Caco-2 (cell line): ENCODE data around the gene EVA1A. TPM values are rescaled to one million over a fixed set of nuclear protein-coding genes. Genes with fewer than 3 reads are reported as not detected.

Experiments
- BruUV-seq: library from RNA; stranded (reverse); fragments of 400-500 nt; replicated peaks from 2 replicates; lab custom pipeline; 2021; lab: Mats Ljungman, UMichigan
- CTCF ChIA-PET: fragments of 300-600 bp; sonication (Branson Sonifier 250); formaldehyde crosslinking; loops from one replicate; lab custom pipeline; 2022; ENCODE audit warnings: antibody characterized with exemption; lab: Charles Lee
- POLR2A ChIA-PET: fragments of 300-600 bp; sonication (Branson Sonifier 250); formaldehyde crosslinking; loops from one replicate; lab custom pipeline; 2022; ENCODE audit warnings: antibody characterized with exemption; lab: Charles Lee
- DNase-seq, 2 experiments: peaks; one replicate each; pipeline versions ENCODE4 v3.0.0 to v3.0.0-alpha.2; 2020 to 2022
- H3K27me3 ChIP-seq: replicated peaks from 2 replicates; pipeline ENCODE4 v1.6.0; 2011; ENCODE audit warnings: low read length; ENCODE audit not compliant: control insufficient read depth, insufficient read depth
- H3K36me3 ChIP-seq: 2 replicates; pipeline ENCODE4 v1.5.1; 2011; ENCODE audit warnings: low read length; ENCODE audit not compliant: control insufficient read depth, insufficient read depth
- H3K4me1 ChIP-seq: fragments of 250-450 bp; sonication (Bioruptor Pico); 2 replicates; pipeline ENCODE4 v1.5.1; 2020; ENCODE audit warnings: mild to moderate bottlenecking
- H3K4me3 ChIP-seq: 2 replicates; pipeline ENCODE4 v1.5.1; 2011; ENCODE audit warnings: low read depth, mild to moderate bottlenecking, control low read depth, low read length
- H3K9me3 ChIP-seq: fragments of 250-450 bp; sonication (Bioruptor Pico); 2 replicates; pipeline ENCODE4 v1.5.1; 2020; ENCODE audit warnings: mild to moderate bottlenecking, moderate library complexity
- H3K27ac Mint-ChIP-seq: one replicate; pipeline ENCODE4 v1.8.0; 2022; ENCODE audit warnings: mixed read lengths; ENCODE audit not compliant: unreplicated experiment
- H3K27me3 Mint-ChIP-seq: one replicate; pipeline ENCODE4 v1.8.0; 2022; ENCODE audit warnings: mixed read lengths; ENCODE audit not compliant: insufficient read depth, unreplicated experiment
- H3K36me3 Mint-ChIP-seq: one replicate; pipeline ENCODE4 v1.8.0; 2022; ENCODE audit warnings: mild to moderate bottlenecking, mixed read lengths; ENCODE audit not compliant: insufficient read depth, unreplicated experiment
- H3K4me1 Mint-ChIP-seq: one replicate; pipeline ENCODE4 v1.8.0; 2022; ENCODE audit warnings: low read depth, mixed read lengths; ENCODE audit not compliant: unreplicated experiment
- H3K4me3 Mint-ChIP-seq: one replicate; pipeline ENCODE4 v1.8.0; 2022; ENCODE audit warnings: mild to moderate bottlenecking, moderate library complexity, mixed read lengths; ENCODE audit not compliant: unreplicated experiment
- H3K9me3 Mint-ChIP-seq: one replicate; pipeline ENCODE4 v1.8.0; 2022; ENCODE audit warnings: mixed read lengths; ENCODE audit not compliant: unreplicated experiment
- intact Hi-C: fragments of 100-400 bp; cut with micrococcal nuclease; formaldehyde crosslinking; loops from one replicate; pipeline ENCODE4 v1.10.0; 2022; ENCODE audit not compliant: unreplicated experiment
- total RNA-seq: library from RNA; stranded (reverse); gene quantifications from 2 replicates; pipeline ENCODE4 v1.2.3, GENCODE V29; 2022
- TF ChIP-seq, protein P1 (sequence below), 2 experiments: fragments of 200-600 bp in 1 of 2; IDR thresholded peaks; 1 replicate in 1 of 2; 2 replicates in 1 of 2; pipeline versions ENCODE4 v1.5.1 to v1.8.0; 2011 to 2022; ENCODE audit warnings: antibody characterized with exemption in 1 of 2, control low read depth in 1 of 2, inconsistent platforms in 1 of 2, low read depth in 1 of 2, low read length in 1 of 2, mild to moderate bottlenecking in 1 of 2, moderate library complexity in 1 of 2; ENCODE audit not compliant: insufficient read depth in 1 of 2, severe bottlenecking in 1 of 2, unreplicated experiment in 1 of 2

Gene EVA1A
- total RNA-seq, 1 experiment from 2014 or later: 0.25 TPM

DNA sequence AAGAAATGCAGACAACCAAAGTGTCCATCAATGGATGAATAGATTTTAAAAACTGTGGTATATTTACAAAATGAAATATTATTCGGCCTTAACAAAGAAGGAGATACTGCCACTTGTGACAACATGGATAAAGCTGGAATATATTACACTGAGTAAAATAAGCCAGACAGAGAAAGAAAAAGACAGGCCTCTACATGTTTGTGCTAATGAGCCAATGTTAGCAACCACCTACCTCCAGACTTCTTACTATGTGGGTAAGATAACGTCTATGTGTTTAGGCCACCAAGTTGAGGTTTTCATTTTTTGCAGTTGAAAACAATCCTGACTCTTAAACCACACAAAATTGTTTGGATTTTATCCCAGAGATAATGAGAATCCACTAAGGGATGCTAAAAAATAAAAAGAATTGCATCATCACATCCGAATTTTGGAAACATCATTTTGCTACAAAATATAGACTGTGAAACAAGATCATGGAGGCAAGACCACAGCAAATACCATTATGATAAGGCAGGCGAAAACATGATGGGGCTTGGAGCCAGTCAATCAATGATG is 47.0 kb downstream of the EVA1A start:
- CTCF ChIA-PET: no interaction called here
- TF ChIP-seq, protein P1, sequence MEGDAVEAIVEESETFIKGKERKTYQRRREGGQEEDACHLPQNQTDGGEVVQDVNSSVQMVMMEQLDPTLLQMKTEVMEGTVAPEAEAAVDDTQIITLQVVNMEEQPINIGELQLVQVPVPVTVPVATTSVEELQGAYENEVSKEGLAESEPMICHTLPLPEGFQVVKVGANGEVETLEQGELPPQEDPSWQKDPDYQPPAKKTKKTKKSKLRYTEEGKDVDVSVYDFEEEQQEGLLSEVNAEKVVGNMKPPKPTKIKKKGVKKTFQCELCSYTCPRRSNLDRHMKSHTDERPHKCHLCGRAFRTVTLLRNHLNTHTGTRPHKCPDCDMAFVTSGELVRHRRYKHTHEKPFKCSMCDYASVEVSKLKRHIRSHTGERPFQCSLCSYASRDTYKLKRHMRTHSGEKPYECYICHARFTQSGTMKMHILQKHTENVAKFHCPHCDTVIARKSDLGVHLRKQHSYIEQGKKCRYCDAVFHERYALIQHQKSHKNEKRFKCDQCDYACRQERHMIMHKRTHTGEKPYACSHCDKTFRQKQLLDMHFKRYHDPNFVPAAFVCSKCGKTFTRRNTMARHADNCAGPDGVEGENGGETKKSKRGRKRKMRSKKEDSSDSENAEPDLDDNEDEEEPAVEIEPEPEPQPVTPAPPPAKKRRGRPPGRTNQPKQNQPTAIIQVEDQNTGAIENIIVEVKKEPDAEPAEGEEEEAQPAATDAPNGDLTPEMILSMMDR (IDR thresholded peaks at IDR 0.05; ENCODE audit: insufficient read depth in 1 of 2, low read depth in 1 of 2, low read length in 1 of 2, severe bottlenecking in 1 of 2, unreplicated experiment in 1 of 2): no peak
- Mint-ChIP-seq H3K27ac (no peak overlapping the region), H3K9me3 (peaks cover 46% of the 10 kb centered on the region), H3K27me3 (peaks cover 6% of the 10 kb centered on the region), H3K4me1 (no peaks in the 10 kb centered on the region), H3K36me3 (no peaks in the 10 kb centered on the region), H3K4me3 (no peak overlapping the region)
- POLR2A ChIA-PET: no interaction called here
- H3K4me1 ChIP-seq: no peaks in the 10 kb centered on the region
- intact Hi-C loops: no loop called here
- H3K36me3 ChIP-seq: no peaks in the 10 kb centered on the region
- no peaks in the 10 kb centered on the region for H3K27me3 ChIP-seq
- H3K9me3 ChIP-seq: peaks cover 18% of the 10 kb centered on the region
- H3K4me3 ChIP-seq: no peak overlapping the region
- no peak for DNase-seq
- no TSS peak for BruUV-seq

DNA sequence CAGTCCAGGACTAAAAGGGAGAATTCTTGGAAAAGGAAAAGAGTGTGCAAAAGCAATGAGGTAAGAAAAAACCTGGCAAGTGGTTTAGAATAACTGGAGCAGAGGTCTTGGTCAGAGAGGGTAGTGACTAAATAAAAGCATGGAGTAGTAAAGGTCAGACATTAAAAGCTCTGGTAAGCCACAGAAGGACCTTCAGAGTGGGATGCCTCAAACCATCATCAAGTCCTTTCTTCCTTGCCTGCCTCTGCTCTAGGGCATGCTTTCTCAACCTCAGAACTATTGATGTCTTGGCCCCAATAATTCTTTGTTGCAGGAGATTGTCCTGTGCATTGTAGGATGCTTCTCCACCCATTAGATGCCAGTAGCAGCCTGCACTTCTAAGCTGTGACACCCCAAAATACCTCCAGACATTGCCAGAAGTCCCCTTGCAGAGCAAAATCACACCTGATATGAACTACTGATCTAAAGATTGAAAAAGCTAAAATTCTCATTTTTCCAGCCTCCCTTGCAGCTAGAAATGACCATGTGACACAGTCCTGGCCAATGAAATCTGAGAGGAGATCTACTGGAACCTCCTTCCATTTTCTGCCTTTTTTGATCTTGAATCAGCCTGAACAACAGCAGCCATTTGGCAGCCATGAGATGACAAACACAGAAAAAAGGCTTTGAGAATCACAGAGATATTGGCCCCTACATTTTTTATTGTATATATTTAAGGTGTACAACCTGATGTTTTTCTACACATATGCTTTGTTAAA is 48.1 kb downstream of the EVA1A start:
- POLR2A ChIA-PET: no interaction called here
- CTCF ChIA-PET: no interaction called here
- Mint-ChIP-seq H3K9me3 (peaks cover 54% of the 10 kb centered on the region), H3K4me1 (no peaks in the 10 kb centered on the region), H3K4me3 (no peak overlapping the region), H3K27ac (no peak overlapping the region), H3K36me3 (no peaks in the 10 kb centered on the region), H3K27me3 (peaks cover 6% of the 10 kb centered on the region)
- intact Hi-C loops: no loop called here
- no peaks in the 10 kb centered on the region for H3K27me3 ChIP-seq
- no peak overlapping the region for H3K4me3 ChIP-seq
- H3K9me3 ChIP-seq: peaks cover 19% of the 10 kb centered on the region
- H3K4me1 ChIP-seq: no peaks in the 10 kb centered on the region
- no peaks in the 10 kb centered on the region for H3K36me3 ChIP-seq
- TF ChIP-seq, protein P1 (IDR thresholded peaks at IDR 0.05; ENCODE audit: insufficient read depth in 1 of 2, low read depth in 1 of 2, low read length in 1 of 2, severe bottlenecking in 1 of 2, unreplicated experiment in 1 of 2): no peak
- DNase-seq: no peak
- BruUV-seq: no TSS peak

DNA sequence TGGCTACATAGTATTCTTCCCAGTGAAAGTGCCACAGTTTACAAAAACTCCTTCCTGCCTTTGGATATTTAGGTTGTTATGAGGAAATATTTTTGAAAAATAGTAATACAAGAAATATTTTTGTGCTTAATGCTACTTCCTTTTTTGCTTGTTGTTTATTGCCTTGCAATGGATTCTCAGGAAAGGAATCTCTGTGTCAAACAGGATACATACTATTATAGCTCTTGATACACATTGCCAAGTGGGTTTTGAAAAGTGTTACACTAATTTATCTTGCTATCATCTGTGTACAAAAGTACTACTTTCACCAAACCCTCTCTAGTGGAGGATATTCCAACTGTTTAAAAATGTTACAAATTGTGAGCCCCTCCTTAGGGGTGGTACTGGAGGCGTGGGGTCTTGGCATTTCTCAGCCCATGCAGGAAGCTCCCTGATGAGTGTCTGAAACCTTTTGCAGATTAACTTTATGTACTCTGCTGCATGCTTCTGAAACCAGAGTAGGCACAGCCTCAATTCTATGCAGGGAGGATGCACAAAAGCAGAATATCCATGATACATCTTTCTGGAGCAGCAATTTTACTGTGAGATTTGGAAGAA is 54.5 kb downstream of the EVA1A start:
- Histone ChIP-seq H3K4me1 (no peaks in the 10 kb centered on the region), H3K4me3 (no peak overlapping the region), H3K36me3 (no peaks in the 10 kb centered on the region), H3K9me3 (peaks cover 14% of the 10 kb centered on the region), H3K27me3 (no peaks in the 10 kb centered on the region)
- POLR2A ChIA-PET: no interaction called here
- BruUV-seq: no TSS peak
- Mint-ChIP-seq H3K27ac (no peak overlapping the region), H3K4me1 (no peaks in the 10 kb centered on the region), H3K4me3 (no peak overlapping the region), H3K36me3 (no peaks in the 10 kb centered on the region), H3K27me3 (no peaks in the 10 kb centered on the region), H3K9me3 (peaks cover 27% of the 10 kb centered on the region)
- TF ChIP-seq, protein P1 (IDR thresholded peaks at IDR 0.05; ENCODE audit: insufficient read depth in 1 of 2, low read depth in 1 of 2, low read length in 1 of 2, severe bottlenecking in 1 of 2, unreplicated experiment in 1 of 2): no peak
- intact Hi-C loops: no loop called here
- CTCF ChIA-PET: no interaction called here
- no peak for DNase-seq
